RWPE1 (cell line): ENCODE data around the gene USH1C.

Experiments used
- CTCF ChIA-PET: fragments of 350-600 bp; sonication (Branson Sonifier 250); formaldehyde crosslinking; extraction: SDS; loops from one replicate; lab custom pipeline; 2021; lab: Yijun Ruan, JAX
- POLR2A ChIA-PET: fragments of 400-600 bp; formaldehyde crosslinking; extraction: SDS; loops from one replicate; lab custom pipeline; 2020; ENCODE audit warnings: antibody characterized with exemption; ENCODE audit not compliant: low non-redundant PET; lab: Yijun Ruan, JAX
- DNase-seq: peaks from one replicate; pipeline ENCODE4 v3.0.0; 2012; ENCODE audit warnings: low spot score
- H3K27ac ChIP-seq: fragments of 450-650 bp; 2 replicates; pipeline ENCODE4 v1.5.1; 2017
- TF ChIP-seq, protein P1 (sequence below): fragments of 450-650 bp; conservative IDR thresholded peaks from 2 replicates; pipeline ENCODE4 v1.5.1; 2017; ENCODE audit warnings: low read depth, mild to moderate bottlenecking

The USH1C gene

DNA sequence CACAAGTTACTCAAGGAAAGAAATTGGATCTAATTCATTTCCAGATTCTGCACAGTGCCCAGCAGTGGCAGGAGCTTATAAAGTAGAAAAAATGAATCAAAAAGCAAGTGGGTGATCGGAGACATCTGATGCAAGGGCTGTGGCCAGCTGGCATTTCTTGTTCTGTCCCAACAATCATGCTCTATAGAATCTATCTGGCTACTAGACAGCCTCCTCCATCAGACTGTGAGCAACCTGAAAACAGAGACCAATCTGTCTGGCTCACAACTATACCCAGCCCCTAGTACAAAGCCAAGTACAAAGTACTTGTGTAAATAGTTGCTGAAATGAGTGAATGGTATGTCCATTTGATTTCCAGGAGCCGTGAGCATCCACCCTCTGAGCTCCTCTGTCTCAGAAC, 11.4 kb downstream of the USH1C start:
- ChIA-PET POLR2A (no interaction called here), CTCF (no interaction called here)
- TF ChIP-seq, protein P1, sequence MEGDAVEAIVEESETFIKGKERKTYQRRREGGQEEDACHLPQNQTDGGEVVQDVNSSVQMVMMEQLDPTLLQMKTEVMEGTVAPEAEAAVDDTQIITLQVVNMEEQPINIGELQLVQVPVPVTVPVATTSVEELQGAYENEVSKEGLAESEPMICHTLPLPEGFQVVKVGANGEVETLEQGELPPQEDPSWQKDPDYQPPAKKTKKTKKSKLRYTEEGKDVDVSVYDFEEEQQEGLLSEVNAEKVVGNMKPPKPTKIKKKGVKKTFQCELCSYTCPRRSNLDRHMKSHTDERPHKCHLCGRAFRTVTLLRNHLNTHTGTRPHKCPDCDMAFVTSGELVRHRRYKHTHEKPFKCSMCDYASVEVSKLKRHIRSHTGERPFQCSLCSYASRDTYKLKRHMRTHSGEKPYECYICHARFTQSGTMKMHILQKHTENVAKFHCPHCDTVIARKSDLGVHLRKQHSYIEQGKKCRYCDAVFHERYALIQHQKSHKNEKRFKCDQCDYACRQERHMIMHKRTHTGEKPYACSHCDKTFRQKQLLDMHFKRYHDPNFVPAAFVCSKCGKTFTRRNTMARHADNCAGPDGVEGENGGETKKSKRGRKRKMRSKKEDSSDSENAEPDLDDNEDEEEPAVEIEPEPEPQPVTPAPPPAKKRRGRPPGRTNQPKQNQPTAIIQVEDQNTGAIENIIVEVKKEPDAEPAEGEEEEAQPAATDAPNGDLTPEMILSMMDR: no peak
- H3K27ac ChIP-seq: no peak overlapping the region
- DNase-seq: no peak

DNA sequence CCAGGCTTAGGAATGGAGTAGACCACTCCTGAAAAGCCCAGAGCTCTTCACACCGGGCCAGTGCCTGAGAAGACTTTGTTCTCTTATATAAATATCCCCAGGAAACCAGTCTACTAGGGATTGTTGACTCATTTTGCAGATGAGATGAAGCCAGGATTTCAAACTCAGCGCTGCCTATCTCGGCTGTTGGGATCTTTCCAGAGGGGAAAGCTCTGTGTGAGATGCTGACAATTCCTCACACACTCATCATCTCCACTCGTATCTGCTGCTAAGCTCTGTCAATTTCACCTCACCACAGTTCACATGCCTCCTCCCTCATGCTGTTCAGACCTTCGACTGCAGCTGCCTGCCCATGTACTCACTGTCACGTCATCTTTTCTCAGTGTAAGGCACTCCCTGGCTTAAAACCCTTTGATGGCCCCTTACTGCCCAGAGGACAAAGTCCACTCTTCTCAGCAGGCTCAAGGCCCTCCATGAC, 12.5 kb downstream of the USH1C start:
- CTCF ChIA-PET: interaction anchor here (0.7 kb wide), 1 partner anchor 288 kb away, joined by 3 read pairs; no protein-coding TSS in a partner anchor
- POLR2A ChIA-PET: no interaction called here
- TF ChIP-seq, protein P1: no peak
- no peak overlapping the region for H3K27ac ChIP-seq
- DNase-seq: no peak

DNA sequence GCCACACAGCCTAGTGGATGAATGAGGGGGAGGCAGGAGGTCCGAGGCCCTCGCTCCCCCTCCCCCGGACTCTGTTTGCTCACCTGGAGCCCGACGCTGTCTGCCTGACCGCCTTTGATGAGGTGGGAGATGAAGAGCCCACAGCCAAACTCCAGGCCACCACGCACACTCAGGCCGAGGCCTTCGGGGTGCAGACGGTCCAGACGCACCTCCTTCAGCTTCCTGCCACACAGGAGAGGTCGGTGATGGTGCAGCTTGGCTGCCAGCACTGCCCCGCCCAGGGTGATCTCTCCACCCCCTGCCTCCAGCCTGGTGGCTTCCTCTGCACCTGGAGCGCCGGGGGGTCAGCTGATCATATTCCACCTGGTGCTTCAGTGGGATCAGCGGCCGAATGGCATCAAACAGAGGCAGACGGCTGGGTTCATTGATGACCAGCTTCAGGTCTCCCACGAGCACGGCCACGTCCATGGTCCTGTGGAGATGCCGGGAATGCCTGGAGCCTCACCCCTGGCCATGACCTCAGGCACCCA, 13.1 kb downstream of the USH1C start:
- DNase-seq: no peak
- POLR2A ChIA-PET: no interaction called here
- TF ChIP-seq, protein P1: no peak
- H3K27ac ChIP-seq: no peak overlapping the region
- CTCF ChIA-PET: interaction anchor here (0.7 to 0.8 kb wide), 2 partner anchors 287 to 1819 kb away, joined by 3 read pairs; no protein-coding TSS in a partner anchor

DNA sequence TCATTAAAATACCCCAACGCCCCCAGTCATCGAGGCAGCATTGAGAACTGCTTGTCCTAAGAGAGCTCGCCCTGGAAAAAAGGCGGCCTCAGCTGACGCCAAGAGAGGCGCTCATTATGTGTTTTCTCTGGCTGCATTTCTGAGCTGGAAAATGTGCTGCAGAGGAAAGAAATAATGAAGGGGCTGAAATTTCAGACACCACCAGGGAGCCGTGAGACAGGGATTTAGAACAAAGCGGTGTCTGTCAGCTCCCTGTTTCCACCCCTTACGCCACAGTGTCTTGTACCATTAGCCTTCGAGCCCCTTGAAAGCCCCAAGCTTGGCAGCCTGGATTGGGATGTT, 14.4 kb downstream of the USH1C start:
- TF ChIP-seq, protein P1: no peak
- CTCF ChIA-PET: interaction anchor here (0.6 to 2.5 kb wide), 3 partner anchors 11 to 146 kb away, joined by 3 to 20 read pairs (median 6); no protein-coding TSS in a partner anchor
- no peak overlapping the region for H3K27ac ChIP-seq
- DNase-seq: no peak
- POLR2A ChIA-PET: no interaction called here

- ChIA-PET POLR2A (no interaction called here), CTCF (interaction anchor here (0.6 to 2.5 kb wide), 3 partner anchors 10 to 145 kb away, joined by 3 to 20 read pairs (median 6); no protein-coding TSS in a partner anchor)
- TF ChIP-seq, protein P1: no peak
- DNase-seq: no peak
- H3K27ac ChIP-seq: no peak overlapping the region
These were observed 15.0 kb downstream of the USH1C start for GRCh38 chr11:17528906-17529843.

DNA sequence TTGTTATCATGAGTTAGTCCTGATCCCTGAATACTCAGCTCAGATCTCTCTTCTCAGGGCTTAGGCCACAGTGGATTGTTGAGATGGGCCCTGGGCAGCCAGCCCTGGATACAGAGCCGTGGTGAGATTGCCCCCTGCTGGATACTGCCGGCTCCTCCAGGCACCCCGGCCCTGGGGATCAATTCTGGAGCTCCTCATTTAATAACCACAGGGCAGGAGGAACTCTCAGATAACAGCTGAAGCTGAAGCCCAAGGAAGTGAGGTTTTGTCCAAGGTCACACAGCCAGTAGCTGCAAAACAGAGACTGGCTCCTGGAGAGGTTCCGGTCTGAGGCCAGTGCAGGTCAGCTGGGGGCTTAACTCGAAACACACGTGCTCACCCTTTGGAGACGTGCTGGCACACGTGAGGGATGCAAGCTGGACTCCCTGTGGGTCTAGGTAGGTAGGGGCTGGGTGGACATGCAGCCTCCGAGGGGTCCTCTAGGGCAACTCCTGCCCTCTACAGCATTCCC, 16.0 kb downstream of the USH1C start:
- no peak overlapping the region for H3K27ac ChIP-seq
- CTCF ChIA-PET: interaction anchor here (0.6 to 2.5 kb wide), 12 partner anchors 10 to 180 kb away, joined by 3 to 20 read pairs (median 3); partner anchors contain the start of gene KCNJ11
- TF ChIP-seq, protein P1: peak; percentile 56
- POLR2A ChIA-PET: no interaction called here
- DNase-seq: peak; percentile 56
